Mesenteric fat pad (tissue), 1 donor: ENCODE results near the gene GSTT4. TPM values are rescaled to one million over a fixed set of nuclear protein-coding genes. Genes with fewer than 3 reads are reported as not detected.

Source experiments
- DNase-seq: peaks from one replicate; pipeline ENCODE4 v3.0.0-alpha.2; 2020; ENCODE audit warnings: low spot score
- long read RNA-seq: library from polyadenylated mRNA; unstranded; transcript quantifications from one replicate; pipeline ENCODE4 v2.0.0, GENCODE V29; 2020
- total RNA-seq: library from RNA; stranded (reverse); fragmentation: NEBNext Ultra II Directional; extraction: Animal tissue kit (Norgen Biotek cat#: 25700); gene quantifications from one replicate; pipeline ENCODE4 v1.2.1, GENCODE V29; 2021
- donor health status: DM: yes; HTN: yes; CAD: no.

The GSTT4 gene
- not detected for total RNA-seq
- long read RNA-seq = 0 reads

DNA sequence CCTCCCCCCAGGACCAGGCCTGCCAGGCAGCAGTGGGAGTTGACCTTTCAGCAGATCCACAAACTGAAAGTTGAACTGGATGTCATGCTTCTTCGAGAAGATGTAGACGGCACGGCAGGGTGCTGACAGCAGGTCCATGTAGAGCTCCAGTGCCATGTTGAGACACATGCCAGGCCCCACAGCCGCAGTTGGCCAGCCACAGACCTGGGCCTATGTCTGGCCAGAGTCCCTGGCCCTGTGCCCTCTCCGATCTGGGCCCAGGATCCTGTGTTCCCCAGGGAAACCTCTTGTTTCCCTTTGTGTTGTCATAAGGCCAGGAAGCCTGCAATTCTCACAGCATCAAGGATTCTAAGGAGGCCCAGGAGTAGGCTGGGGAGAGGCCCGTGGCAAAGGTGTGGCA, at the start of gene GSTT4:
Gene GSTT4, minus strand, starts transcription at position 253 of the 400 bp plus-strand sequence. Its CDS starts 97 bp downstream, at position 156.
- no peak for DNase-seq

DNA sequence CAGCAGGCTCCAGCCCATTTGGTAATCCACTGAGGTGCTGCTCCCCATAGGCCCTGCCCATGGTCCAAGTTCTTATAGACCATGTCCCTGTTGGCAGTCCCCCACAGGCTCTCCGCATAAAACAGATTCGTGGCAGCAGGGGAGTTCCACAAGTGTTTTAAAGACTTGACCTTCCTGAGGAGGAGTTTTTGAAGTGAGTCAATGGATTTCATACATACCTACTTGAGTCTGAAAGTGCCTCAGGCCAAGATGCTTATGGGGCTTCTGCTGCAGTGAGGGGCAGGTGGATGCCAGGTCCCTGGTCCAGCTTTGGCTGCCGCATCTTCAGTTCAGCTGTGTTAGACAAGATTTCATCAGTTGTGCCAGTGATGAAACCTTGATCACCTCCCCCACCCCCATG, 49.1 kb upstream of the GSTT4 start:
- no peak for DNase-seq

DNA sequence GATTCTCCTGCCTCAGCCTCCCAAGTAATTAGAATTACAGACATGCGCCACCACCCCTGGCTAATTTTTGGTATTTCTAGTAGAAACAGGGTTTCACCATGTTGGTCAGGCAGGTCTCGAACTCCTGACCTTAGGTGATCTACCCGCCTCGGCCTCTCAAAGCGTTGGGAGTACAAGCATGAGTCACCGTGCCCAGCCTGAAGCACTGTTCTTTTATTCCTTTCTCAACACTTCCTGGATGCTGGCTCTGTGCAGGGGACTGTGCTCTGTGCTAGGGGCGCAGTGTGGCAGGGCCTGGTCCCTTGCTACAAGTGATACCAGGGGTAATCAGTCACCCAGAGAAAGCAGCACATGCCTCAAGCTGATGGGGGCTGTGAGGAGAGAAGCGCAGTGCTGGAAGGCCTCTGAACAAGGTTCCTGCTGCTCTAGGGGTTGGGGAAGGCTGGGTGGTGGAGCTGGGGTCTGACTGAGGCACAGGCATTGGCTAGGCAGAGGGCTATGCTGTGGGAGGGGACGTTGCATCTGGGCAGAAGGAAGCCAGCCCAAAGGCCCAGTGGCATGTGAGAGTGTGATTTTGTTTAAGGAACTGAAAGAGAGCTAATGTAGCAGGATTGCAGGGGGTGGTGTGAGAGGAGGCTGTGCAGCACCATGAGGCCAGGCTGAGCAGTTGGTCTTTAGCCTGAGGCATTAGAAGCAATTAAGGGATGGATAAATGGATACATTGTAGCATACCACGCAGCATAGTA, 48.4 kb upstream of the GSTT4 start:
- no peak for DNase-seq

DNA sequence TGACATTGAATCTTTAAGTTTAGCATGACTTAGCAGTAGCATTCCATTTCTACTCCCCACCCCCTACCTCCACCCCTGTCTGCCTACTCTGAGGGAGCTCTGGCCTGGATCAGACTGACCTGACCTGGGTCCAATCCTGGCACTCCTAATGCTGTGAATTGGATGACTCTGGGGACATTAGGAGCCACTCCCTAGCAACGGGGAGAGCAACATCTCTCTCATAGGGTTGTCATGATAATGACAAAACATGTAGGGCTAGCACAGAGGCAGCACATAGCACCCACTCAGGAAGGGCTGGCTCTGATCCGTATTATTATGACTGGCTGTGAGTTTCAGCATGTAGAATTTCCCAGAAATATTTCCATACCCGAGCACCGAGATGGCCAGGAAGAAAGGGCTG, 46.3 kb upstream of the GSTT4 start:
- DNase-seq = no peak

DNA sequence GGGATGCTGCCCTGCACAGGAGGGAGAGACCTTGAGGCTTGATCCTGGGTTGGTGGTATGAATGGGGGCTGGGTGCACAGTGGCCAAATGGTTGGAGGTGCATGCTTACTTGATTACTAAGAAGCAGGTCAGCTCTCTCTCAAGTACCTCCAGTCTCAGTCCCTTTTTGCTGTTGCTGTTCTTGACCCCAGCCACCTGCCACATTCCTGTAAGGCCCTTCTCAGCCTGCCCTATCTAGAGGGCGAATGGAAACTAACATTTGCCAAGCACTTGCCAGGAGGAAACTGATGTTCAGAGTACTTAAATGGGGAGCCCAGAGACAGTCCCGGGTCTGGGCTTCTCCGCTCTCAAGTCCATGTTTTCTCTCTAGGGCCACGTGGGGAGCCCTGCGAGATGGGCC, 45.8 kb upstream of the GSTT4 start:
- DNase-seq = no peak

DNA sequence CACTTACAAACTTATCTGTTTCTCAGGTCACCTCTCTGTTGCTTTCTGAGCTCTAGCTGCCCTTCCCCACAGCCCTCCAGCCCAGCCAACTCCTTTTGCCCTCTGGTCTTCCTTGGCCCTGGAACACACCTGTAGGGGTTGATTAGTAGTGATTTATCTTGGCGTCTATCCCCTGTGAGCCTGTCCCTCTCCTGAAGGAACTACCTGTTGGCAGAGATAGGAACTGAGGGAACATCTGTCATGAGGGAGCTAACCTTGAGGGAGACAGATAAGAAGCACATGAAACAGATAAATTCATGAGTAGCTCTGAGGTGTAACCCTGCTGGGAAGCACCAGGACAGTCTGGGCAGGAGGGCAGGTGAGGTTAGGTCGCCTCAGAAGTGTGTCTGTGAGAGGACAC, 44.7 kb upstream of the GSTT4 start:
- DNase-seq = no peak

DNA sequence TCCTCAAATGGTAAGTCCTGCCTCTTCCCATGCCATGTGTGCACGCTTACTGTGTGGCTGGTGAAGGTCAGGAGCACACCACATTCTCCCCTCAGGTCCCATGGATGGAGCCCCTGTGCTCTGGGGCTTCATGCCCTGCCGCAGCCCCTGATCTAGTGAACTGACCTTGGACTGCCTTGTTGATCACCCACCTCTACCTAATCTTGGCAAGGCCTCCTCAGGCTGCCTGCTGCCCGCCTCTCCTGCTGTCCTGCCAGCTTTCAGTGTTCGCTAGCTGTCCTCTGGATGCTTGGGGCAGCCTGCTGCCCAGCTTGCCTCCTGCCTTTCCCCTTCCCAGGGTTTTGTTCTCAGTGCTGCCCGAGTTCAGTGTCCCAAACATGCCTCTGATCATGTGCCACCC, 44.0 kb upstream of the GSTT4 start:
- DNase-seq = no peak

DNA sequence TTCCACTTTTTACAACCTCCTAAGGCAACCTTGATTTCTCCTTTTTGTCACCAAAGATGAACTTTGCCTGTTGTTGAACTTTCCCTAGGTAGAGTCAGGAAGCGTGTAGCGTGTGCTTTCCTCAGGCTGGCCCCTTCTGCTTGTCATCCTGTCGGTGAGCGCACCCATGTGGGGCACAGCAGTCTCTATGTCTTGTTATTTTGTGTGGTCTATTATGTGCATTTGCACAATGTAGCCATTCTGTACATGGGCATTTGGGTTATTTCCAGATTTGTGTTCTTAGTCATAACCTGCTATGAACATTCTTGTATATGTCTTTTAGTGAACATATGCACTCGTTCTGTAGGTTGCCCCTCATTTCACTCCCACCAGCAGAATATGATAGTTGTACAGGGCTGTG, 40.8 kb upstream of the GSTT4 start:
- peak; percentile 9 for DNase-seq

DNA sequence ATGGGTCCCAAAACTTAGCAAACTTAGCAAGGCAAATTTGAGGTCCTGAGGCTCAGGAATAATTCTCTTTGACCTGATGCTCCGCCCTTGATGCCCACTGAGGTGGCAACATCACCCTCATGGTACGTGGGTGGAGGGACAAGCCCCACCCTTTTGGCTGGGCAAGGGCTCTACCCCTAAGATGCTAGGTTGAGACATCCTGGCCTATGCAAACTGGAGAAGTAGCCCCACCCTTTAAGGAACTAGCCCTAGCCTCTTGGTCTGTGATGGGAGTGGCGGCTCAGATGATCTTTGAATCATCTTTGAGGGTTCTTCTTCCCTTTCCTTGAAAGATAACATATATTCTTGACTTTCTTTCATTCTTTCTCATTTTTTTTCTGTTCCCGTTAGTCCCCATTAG, 38.7 kb upstream of the GSTT4 start:
- DNase-seq = peak; percentile 9

DNA sequence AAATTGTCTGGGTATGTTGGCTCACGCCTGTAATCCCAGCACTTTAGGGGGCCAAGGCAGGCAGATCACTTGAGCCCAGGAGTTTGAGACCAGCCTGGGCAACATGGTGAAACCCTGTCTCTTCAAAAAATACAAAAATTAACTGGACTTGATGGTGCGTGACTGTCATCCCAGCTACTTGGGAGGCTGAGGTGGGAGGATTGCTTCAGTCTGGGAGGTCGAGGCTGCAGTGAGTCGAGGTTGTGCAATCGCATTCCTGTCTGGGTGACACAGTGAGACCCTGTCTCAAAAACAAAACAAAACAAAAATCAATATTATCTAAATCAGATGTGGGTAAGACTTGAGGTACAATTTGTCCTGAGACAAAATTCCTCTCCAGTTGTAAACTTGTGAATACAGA, 38.2 kb upstream of the GSTT4 start:
- peak; percentile 51 for DNase-seq

DNA sequence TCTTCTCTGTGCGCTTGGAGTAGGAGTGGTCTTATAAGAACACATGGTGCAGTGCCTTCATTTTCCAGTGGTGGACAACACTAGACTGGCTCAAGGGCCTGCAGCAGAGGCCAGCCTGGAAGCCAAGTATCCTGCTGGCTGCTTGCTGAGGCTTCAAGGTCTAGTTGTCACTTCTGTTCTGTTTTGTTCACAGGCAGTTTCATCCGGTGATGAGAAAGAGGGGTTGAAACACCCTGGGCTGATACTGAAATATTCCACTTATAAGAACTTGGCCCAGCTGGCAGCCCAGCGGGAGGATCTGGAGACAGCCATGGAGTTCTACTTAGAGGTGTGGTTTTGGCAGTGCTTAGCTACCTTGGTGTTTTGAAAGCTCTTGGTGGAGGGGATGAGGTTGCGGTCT, 35.7 kb upstream of the GSTT4 start:
- DNase-seq = no peak

DNA sequence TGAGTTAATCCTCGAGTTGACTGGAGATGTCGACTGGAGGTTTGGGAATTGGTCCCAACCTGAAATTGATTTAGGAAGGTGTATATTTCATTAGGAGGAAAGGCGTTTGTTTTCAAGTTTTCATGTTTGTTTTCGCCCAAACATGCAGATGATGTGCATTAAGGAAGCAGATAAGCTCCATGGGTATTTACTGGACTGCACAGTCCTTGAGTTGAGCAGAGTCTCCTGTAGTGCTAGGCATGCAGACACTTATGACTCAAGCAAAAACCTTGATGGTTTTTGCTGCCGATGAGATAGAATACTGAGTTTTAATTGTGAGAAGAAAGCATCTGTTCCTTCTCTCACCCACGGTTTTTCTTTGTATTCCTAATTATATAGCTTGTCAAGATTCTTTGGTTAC, 33.8 kb upstream of the GSTT4 start:
- DNase-seq = no peak

DNA sequence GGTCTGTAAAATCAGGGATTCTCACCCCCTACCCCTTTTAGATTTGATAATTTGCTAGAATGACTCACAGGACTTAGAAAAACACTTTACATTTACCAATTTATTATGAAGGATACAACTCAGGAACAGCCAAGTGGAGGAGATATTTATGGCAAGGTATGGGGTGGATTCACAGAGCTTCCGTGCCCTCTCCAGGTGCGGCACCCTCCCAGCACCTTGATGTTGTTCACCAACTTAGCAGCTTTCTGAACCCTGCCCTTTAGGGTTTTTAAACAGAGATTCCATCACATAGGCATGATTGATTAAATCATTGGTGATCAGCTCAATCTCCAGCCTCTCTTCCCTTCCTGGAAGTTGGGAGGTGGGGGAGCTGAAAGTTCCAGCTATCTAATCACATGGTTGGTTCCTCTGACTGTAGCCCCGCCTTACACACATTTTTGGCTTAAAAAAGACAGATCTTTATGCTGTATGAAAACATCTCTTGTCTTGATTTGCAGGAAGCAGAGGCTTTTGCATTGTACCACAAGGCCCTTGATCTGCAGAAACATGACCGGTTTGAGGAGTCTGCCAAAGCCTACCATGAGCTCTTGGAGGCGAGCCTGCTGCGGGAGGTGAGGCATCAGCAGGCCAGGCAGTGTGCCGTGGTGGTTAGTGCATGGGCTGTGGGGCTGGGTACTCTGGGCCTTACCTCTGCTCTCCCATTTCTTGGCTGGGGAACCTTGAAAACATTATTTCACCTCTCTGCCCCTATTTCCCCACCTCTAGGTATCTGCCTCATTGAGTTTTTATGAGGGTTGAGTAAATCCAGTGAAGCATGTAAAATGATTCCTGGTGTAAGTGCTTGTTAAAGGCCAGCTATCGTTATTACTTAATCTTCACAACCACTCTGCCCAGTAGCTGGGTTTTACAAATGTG, 32.9 kb upstream of the GSTT4 start:
- no peak for DNase-seq

DNA sequence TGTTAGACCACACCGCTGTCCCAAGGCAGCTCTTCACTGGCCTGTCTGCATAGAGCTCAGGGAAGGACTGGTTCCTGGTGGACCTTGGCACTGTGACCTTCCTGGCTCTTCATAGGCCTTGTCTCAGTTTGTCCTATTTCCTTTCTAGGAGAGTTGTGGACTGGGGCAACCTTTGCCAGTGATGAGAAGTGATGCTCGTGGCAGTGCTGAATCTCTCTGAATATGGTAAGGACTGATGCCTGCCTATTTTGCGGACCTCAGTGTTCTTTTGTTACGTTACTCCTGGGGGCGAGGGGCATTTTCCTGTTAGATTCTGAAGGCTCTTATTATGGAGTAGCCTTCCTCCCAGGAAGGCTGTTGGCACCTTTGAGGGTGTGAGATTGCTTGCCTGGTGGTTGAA, 30.0 kb upstream of the GSTT4 start:
- no peak for DNase-seq

DNA sequence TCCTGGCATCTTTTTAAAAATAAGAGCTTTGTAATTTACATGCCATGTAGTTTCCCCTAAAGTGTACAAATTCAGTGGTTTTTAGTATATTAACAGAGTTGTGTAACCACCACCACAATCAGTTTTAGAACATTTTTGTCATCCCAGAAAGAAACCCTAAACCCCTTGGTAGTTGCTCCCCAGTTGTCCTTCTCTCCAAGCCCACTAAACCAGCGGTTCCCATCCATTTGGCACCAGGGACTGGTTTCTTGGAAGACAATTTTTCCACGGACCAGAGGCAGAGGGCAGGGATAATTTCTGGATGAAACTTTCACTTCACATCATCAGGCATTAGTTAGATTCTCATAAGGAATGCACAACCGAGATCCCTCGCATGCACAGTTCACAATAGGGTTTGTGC, 28.5 kb upstream of the GSTT4 start:
- DNase-seq = no peak

DNA sequence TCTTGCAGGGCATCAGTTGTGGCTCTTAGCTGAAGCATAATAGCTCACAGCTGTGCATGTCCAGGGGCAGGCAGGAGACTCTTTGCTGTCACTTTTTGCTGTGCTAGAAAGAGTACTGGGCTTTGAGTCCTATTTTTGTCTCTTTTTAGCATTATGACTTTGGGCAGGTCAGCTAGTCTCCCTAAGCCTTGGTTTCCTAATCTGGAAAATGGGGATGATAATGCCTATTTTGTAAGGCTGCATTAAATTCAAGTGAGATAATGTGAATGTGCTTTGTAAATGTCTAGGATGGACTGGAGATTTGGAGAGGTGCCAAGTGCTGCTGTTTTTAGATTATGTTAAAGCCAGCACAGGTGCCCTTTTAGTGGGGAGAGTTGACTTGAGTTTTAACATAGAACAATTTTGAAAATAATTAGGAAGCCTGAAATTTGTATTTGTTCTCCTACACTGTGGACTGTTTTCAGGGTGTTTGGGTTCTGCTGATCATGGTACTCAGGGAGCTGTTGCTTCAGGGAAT, 25.0 kb upstream of the GSTT4 start:
- no peak for DNase-seq

DNA sequence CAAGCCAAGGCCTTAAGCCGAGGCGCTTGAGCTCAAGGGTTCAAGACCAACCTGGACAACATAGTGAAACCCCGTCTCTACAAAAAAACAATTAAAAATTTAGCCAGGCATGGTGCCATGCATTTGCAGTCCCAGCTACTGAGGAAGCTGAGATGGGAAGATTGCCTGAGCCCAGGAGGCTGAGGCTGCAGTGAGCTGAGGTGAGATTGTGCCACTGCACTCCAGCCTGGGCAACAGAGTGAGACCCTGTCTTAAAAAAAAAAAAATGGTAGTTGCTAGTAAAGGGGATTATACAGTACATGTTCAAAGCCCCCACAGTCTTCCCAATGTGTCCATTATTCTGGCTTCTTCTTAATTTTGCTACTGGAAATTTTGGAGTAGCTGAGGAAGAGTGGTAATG, 24.1 kb upstream of the GSTT4 start:
- no peak for DNase-seq

DNA sequence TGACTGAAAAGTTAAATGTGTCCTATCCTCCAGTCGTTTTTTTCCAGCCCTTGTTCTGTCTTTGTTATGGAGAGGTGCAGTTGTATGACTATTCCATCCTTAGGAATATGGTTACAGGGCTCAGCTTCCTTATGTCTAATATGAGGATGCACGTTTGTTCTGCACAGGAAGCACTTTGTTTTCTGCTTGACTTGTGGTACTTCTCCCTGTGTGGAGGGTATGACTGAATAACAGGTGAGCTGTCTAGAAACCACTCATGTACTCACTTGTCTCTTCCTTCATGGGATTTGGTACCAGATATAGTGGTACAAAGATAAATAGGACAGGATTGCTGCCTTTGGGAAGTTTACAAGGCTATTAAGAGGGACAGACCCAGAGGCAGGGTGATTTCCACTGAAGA, 23.3 kb upstream of the GSTT4 start:
- DNase-seq = no peak

DNA sequence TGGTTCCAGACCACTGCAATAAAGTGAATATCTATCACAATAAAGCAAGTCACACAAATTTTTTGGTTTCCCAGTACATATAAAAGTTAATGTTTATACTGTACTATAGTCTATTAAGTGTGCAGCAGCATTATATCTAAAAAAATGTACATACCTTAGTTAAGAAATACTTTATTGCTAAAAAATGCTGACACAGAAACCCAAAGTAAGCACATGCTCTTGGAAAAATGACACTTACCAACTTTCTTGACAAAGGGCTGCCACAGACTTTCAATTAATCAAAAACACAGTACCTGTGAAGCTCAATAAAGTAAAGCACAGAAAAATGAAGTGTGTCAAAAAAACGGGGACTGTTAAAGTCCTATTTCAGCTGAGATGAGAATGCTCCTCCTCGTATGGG, 22.7 kb upstream of the GSTT4 start:
- no peak for DNase-seq

DNA sequence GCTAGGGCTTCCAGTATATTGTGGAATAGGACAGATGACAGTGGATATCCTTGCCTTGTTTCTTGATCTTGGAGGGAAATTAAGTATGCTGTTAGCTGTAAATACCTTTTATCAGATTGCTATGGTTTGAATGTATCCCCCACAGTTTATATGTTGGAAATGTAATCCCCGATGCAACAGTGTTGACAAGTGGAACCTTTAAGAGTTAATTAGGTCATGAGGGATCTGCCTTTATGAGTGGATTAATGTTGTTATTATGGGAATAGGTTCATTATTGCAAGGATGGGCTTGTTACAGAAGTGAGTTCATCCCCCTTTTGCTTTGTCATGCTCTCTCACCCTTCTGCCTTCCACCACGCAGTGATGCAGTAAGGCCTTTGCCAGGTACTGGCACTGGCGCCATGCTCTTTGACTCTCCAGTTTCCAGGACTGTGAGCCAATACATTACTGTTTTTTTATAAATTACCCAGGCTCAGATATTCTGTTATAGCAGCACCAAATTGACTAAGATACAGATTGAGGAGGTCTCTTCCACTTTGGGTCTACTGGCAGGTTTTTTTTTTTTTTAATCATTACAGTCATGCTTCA, 22.2 kb upstream of the GSTT4 start:
- DNase-seq = no peak

DNA sequence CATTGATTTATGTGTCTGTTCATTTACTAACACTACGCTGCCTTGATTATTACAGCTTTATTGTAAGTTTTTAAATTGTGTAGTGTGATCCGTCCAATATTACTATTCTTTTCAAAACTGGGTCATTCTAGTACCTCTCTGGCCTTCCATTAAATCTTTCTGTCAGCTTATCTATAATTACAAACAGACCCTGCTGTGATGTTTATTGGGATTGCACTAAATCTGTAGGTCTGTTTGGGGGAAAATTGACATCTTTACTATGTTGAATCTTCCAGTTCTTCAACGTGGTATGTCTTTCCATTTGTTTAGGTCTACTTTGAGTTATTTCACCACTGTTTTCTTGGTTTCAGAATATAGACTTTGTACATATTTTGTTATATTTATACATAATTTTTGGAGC, 21.5 kb upstream of the GSTT4 start:
- no peak for DNase-seq

DNA sequence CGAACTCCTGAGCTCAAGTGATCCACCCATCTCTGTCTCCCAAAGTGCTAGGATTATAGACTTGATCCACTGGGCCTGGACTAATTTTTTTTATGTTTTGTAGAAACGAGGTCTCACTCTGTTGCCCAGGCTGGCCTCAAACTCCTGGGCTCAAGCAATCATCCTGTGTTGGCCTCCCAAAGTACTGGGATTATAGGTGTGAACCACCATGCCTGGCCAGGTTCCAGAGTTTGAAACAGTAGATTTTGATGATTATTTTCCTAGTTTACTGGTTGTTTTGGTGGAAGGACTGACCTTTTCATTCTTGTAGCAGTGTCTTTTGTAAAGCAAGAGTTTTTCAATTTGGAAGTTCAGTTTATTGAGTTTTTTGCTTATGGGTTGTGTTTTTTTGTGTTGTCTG, 20.8 kb upstream of the GSTT4 start:
- no peak for DNase-seq
